GM12878 (cell line): ENCODE measurements around the gene SIK3. TPM values are rescaled to one million over a fixed set of nuclear protein-coding genes. Genes with fewer than 3 reads are reported as not detected.

ENCODE experiments used
- CBX3 ChIP-seq: fragments of 200-600 bp; sonication (generic); IDR thresholded peaks from 2 replicates; pipeline ENCODE4 v1.6.1; 2016; ENCODE audit warnings: low read depth, borderline replicate concordance
- CHD1 ChIP-seq: IDR thresholded peaks from 2 replicates; pipeline ENCODE4 v1.6.1; 2012; ENCODE audit warnings: low read depth, low read length, improper control_type of control experiment
- HDGF ChIP-seq: fragments of 450-650 bp; IDR thresholded peaks from 2 replicates; pipeline ENCODE4 v1.6.1; 2016; ENCODE audit warnings: antibody characterized with exemption
- JUNB ChIP-seq: IDR thresholded peaks from 2 replicates; pipeline ENCODE4 v1.6.1; 2016; ENCODE audit warnings: antibody characterized with exemption, mild to moderate bottlenecking
- MEF2A ChIP-seq: IDR thresholded peaks from 2 replicates; pipeline ENCODE4 v1.6.1; 2011; ENCODE audit warnings: low read depth, mild to moderate bottlenecking, low read length, moderate library complexity; ENCODE audit not compliant: insufficient read depth
- MTA2 ChIP-seq: fragments of 450-650 bp; IDR thresholded peaks from 2 replicates; pipeline ENCODE4 v1.6.1; 2016; ENCODE audit warnings: low read depth, mild to moderate bottlenecking, moderate library complexity
- PAX5 ChIP-seq: IDR thresholded peaks from 2 replicates; pipeline ENCODE4 v1.6.1; 2011; ENCODE audit warnings: low read depth, low read length, borderline replicate concordance
- RELA ChIP-seq: fragments of 450-650 bp; IDR thresholded peaks from 2 replicates; pipeline ENCODE4 v1.8.0; 2014; ENCODE audit warnings: borderline replicate concordance; ENCODE audit not compliant: partially characterized antibody
- SREBF1 ChIP-seq: IDR thresholded peaks from 2 replicates; pipeline ENCODE4 v1.6.1; 2012; ENCODE audit warnings: mild to moderate bottlenecking, low read length
- STAT3 ChIP-seq: IDR thresholded peaks from 2 replicates; pipeline ENCODE4 v1.6.1; 2011; ENCODE audit warnings: low read depth, low read length, improper control_type of control experiment
- TCF7 ChIP-seq: IDR thresholded peaks from 2 replicates; pipeline ENCODE4 v1.6.1; 2014; ENCODE audit warnings: antibody characterized with exemption, borderline replicate concordance
- YY1 ChIP-seq: IDR thresholded peaks from 2 replicates; pipeline ENCODE4 v1.6.1; 2011; ENCODE audit warnings: low read depth, mild to moderate bottlenecking, low read length
- polyA plus RNA-seq, 11 experiments: library from polyadenylated mRNA; depleted of rRNA in 4 of 11; unstranded in 6 of 11; stranded (reverse) in 5 of 11; fragments of >200 nt; fragmentation: Nextera tagmentation in 4 of 11; fragmentation: Illumina TruSeq in 1 of 11; extraction: Ambion mirVana in 4 of 11; extraction: Trizol in 1 of 11; gene quantifications; 1 replicate in 1 of 11; 2 replicates in 10 of 11; pipeline versions ENCODE4 v1.2.1 to v1.2.3, GENCODE V29; 2011 to 2016; ENCODE audit warnings: inconsistent platforms in 2 of 11, missing spikeins in 2 of 11, low read depth in 1 of 11
- total RNA-seq, 4 experiments: library from RNA; depleted of rRNA in 3 of 4; stranded (reverse); fragments of >200 nt in 3 of 4; fragmentation: Illumina TruSeq in 1 of 4; extraction: Trizol in 1 of 4; gene quantifications; 2 replicates each; pipeline versions ENCODE4 v1.2.1 to v1.2.3, GENCODE V29; 2013 to 2021
- TF ChIP-seq, protein P1 (sequence below): fragments of 450-650 bp; formaldehyde crosslinking; IDR thresholded peaks from 2 replicates; pipeline ENCODE4 v1.4.0; 2022; ENCODE audit warnings: mild to moderate bottlenecking, moderate library complexity
- TF ChIP-seq, protein P2 (sequence below): IDR thresholded peaks from 2 replicates; pipeline ENCODE4 v1.6.1; 2012; ENCODE audit warnings: low read depth, low read length, improper control_type of control experiment
- TF ChIP-seq, protein P3 (sequence below): IDR thresholded peaks from 2 replicates; pipeline ENCODE4 v1.6.1; 2012; ENCODE audit warnings: low read length, inconsistent platforms
- TF ChIP-seq, protein P4 (sequence below): IDR thresholded peaks from 2 replicates; pipeline ENCODE4 v1.6.1; 2011; ENCODE audit warnings: low read depth, low read length, improper control_type of control experiment, borderline replicate concordance
- TF ChIP-seq, protein P5 (sequence below): fragments of 450-650 bp; formaldehyde crosslinking; IDR thresholded peaks from 2 replicates; pipeline ENCODE4 v1.5.0; 2022; ENCODE audit warnings: mild to moderate bottlenecking, missing genetic modification characterization
- TF ChIP-seq, protein P6 (sequence below): fragments of 150-350 bp; IDR thresholded peaks from 2 replicates; pipeline ENCODE4 v1.6.1; 2014; ENCODE audit warnings: mild to moderate bottlenecking, low read depth, low read length

Gene SIK3
- total and polyA plus RNA-seq, 10 of the 15 experiments (the other 5 are each of a cell fraction or from before 2014, with no cell fraction given) = 2.5 to 31.9 (median 11.1) TPM

DNA sequence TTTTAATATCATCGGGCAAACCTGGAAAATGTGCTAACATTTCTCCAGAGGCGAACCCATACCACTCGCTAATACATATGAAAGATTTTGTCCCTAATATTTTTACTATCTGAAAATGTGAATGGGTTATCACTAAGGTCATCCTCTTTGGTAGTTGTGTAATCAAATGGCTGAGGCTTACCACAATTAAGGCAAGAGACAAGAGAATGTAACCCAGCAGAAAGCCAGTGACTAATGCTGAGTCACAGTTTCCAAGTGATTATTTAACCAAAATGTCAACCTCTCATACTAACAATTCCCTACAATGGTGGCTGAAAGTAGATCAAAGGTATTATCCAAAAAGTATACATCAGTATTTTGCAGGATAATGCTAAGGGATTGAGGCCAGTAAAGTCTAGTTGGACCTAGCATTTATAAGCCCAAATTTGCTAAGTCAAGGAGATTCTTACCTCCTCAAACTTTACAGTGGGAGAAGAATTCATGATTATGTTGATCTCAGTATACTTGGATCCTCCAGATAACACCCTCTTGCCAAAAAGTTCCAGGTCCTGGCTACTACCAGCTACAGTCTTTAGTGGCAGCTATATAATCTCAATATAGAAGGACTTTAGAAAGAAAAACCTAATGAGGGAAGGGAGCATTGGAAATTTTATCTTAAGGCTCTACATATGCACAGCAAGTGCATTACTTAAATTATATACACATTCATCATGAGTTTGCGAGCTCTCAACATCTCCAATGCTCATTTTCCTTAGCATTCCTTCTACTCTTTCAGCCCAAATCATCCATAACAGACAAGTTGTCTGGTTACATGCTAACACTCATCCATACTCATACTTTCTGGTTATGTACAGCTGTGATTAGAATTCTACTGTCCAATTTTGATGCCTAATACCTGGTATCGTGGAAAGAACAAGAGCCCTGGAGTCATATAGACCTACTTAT is 25.4 kb downstream of the SIK3 start (continued):
- TF ChIP-seq HDGF = no peak
- TF ChIP-seq, protein P1, sequence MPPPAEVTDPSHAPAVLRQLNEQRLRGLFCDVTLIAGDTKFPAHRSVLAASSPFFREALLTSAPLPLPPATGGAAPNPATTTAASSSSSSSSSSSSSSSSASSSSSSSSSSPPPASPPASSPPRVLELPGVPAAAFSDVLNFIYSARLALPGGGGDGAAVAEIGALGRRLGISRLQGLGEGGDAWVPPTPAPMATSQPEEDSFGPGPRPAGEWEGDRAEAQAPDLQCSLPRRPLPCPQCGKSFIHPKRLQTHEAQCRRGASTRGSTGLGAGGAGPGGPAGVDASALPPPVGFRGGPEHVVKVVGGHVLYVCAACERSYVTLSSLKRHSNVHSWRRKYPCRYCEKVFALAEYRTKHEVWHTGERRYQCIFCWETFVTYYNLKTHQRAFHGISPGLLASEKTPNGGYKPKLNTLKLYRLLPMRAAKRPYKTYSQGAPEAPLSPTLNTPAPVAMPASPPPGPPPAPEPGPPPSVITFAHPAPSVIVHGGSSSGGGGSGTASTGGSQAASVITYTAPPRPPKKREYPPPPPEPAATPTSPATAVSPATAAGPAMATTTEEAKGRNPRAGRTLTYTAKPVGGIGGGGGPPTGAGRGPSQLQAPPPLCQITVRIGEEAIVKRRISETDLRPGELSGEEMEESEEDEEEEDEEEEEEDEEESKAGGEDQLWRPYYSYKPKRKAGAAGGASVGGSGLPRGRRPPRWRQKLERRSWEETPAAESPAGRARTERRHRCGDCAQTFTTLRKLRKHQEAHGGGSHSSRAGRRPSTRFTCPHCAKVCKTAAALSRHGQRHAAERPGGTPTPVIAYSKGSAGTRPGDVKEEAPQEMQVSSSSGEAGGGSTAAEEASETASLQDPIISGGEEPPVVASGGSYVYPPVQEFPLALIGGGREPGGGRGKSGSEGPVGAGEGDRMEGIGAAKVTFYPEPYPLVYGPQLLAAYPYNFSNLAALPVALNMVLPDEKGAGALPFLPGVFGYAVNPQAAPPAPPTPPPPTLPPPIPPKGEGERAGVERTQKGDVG (CRISPR knock-in tag) = no peak
- no peak for TF ChIP-seq RELA
- TF ChIP-seq YY1 = no peak
- TF ChIP-seq TCF7 = peak; percentile 19; the same call in 1 of the 2 replicates
- no peak for TF ChIP-seq CHD1
- TF ChIP-seq, protein P2, sequence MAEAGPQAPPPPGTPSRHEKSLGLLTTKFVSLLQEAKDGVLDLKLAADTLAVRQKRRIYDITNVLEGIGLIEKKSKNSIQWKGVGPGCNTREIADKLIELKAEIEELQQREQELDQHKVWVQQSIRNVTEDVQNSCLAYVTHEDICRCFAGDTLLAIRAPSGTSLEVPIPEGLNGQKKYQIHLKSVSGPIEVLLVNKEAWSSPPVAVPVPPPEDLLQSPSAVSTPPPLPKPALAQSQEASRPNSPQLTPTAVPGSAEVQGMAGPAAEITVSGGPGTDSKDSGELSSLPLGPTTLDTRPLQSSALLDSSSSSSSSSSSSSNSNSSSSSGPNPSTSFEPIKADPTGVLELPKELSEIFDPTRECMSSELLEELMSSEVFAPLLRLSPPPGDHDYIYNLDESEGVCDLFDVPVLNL = no peak
- TF ChIP-seq, protein P3, sequence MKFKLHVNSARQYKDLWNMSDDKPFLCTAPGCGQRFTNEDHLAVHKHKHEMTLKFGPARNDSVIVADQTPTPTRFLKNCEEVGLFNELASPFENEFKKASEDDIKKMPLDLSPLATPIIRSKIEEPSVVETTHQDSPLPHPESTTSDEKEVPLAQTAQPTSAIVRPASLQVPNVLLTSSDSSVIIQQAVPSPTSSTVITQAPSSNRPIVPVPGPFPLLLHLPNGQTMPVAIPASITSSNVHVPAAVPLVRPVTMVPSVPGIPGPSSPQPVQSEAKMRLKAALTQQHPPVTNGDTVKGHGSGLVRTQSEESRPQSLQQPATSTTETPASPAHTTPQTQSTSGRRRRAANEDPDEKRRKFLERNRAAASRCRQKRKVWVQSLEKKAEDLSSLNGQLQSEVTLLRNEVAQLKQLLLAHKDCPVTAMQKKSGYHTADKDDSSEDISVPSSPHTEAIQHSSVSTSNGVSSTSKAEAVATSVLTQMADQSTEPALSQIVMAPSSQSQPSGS = 0 out of 2 replicates have a peak, but pooled peaks have one; percentile 31
- TF ChIP-seq MEF2A = no peak
- TF ChIP-seq PAX5 = no peak
- no peak for TF ChIP-seq CBX3
- TF ChIP-seq, protein P4, sequence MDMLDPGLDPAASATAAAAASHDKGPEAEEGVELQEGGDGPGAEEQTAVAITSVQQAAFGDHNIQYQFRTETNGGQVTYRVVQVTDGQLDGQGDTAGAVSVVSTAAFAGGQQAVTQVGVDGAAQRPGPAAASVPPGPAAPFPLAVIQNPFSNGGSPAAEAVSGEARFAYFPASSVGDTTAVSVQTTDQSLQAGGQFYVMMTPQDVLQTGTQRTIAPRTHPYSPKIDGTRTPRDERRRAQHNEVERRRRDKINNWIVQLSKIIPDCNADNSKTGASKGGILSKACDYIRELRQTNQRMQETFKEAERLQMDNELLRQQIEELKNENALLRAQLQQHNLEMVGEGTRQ = no peak
- TF ChIP-seq, protein P5, sequence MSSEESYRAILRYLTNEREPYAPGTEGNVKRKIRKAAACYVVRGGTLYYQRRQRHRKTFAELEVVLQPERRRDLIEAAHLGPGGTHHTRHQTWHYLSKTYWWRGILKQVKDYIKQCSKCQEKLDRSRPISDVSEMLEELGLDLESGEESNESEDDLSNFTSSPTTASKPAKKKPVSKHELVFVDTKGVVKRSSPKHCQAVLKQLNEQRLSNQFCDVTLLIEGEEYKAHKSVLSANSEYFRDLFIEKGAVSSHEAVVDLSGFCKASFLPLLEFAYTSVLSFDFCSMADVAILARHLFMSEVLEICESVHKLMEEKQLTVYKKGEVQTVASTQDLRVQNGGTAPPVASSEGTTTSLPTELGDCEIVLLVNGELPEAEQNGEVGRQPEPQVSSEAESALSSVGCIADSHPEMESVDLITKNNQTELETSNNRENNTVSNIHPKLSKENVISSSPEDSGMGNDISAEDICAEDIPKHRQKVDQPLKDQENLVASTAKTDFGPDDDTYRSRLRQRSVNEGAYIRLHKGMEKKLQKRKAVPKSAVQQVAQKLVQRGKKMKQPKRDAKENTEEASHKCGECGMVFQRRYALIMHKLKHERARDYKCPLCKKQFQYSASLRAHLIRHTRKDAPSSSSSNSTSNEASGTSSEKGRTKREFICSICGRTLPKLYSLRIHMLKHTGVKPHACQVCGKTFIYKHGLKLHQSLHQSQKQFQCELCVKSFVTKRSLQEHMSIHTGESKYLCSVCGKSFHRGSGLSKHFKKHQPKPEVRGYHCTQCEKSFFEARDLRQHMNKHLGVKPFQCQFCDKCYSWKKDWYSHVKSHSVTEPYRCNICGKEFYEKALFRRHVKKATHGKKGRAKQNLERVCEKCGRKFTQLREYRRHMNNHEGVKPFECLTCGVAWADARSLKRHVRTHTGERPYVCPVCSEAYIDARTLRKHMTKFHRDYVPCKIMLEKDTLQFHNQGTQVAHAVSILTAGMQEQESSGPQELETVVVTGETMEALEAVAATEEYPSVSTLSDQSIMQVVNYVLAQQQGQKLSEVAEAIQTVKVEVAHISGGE = no peak
- TF ChIP-seq SREBF1 = no peak
- TF ChIP-seq MTA2 = peak; percentile 80
- TF ChIP-seq STAT3 = no peak
- peak; percentile 71 for TF ChIP-seq JUNB
- TF ChIP-seq, protein P6, sequence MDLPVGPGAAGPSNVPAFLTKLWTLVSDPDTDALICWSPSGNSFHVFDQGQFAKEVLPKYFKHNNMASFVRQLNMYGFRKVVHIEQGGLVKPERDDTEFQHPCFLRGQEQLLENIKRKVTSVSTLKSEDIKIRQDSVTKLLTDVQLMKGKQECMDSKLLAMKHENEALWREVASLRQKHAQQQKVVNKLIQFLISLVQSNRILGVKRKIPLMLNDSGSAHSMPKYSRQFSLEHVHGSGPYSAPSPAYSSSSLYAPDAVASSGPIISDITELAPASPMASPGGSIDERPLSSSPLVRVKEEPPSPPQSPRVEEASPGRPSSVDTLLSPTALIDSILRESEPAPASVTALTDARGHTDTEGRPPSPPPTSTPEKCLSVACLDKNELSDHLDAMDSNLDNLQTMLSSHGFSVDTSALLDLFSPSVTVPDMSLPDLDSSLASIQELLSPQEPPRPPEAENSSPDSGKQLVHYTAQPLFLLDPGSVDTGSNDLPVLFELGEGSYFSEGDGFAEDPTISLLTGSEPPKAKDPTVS = no peak
